Natural killer cell (primary cell): ENCODE results near the gene NCF4. TPM values are rescaled to one million over a fixed set of nuclear protein-coding genes. Genes with fewer than 3 reads are reported as not detected.

Experiments used
- ATAC-seq, 3 donors: fragments of 150-1000 bp in 2 of 3; fragments of 200-7000 bp in 1 of 3; cut with Tn5 transposase; 1 replicate in 1 of 3; 2 replicates in 2 of 3; pipeline ENCODE4 v1.10.0; 2021; ENCODE audit warnings: mild to moderate bottlenecking in 2 of 3, moderate library complexity in 2 of 3
- DNase-seq, 2 donors: peaks; one replicate each; pipeline versions ENCODE4 v3.0.0 to v3.0.0-alpha.2; 2013 to 2021; ENCODE audit warnings: mixed read lengths in 1 of 2
- H3K27ac ChIP-seq: one replicate; pipeline ENCODE4 v1.5.1; 2013; ENCODE audit warnings: mild to moderate bottlenecking, low read length
- H3K27me3 ChIP-seq: one replicate; pipeline ENCODE4 v1.6.1; 2013; ENCODE audit warnings: low read length; ENCODE audit not compliant: control insufficient read depth, insufficient read depth
- H3K36me3 ChIP-seq: one replicate; pipeline ENCODE4 v1.6.1; 2013; ENCODE audit warnings: low read length; ENCODE audit not compliant: control insufficient read depth, insufficient read depth
- H3K4me1 ChIP-seq: one replicate; pipeline ENCODE4 v1.6.1; 2013; ENCODE audit warnings: low read length; ENCODE audit not compliant: control insufficient read depth, insufficient read depth
- H3K4me3 ChIP-seq: one replicate; pipeline ENCODE4 v1.5.1; 2013; ENCODE audit warnings: low read length
- H3K9me3 ChIP-seq: one replicate; pipeline ENCODE4 v1.6.1; 2013; ENCODE audit warnings: low read length; ENCODE audit not compliant: control insufficient read depth, insufficient read depth
- H3K27ac Mint-ChIP-seq, 2 donors: one replicate each; pipeline ENCODE4 v1.8.0; 2022; ENCODE audit warnings: mild to moderate bottlenecking in 2 of 2, mixed read lengths in 2 of 2, moderate library complexity in 1 of 2
- H3K27me3 Mint-ChIP-seq, 2 donors: one replicate each; pipeline ENCODE4 v1.8.0; 2022; ENCODE audit warnings: low read depth in 2 of 2, mixed read lengths in 2 of 2
- H3K36me3 Mint-ChIP-seq: one replicate; pipeline ENCODE4 v1.8.0; 2022; ENCODE audit warnings: mixed read lengths
- H3K4me1 Mint-ChIP-seq, 2 donors: one replicate each; pipeline ENCODE4 v1.8.0; 2022; ENCODE audit warnings: mixed read lengths in 2 of 2
- H3K4me3 Mint-ChIP-seq: one replicate; pipeline ENCODE4 v1.8.0; 2022; ENCODE audit warnings: mild to moderate bottlenecking, moderate library complexity, mixed read lengths
- H3K9me3 Mint-ChIP-seq, 2 donors: one replicate each; pipeline ENCODE4 v1.8.0; 2022; ENCODE audit warnings: mixed read lengths in 2 of 2
- CTCF ChIP-seq: fragments of 200-600 bp; IDR thresholded peaks from one replicate; pipeline ENCODE4 v1.8.0; 2022; ENCODE audit warnings: antibody characterized with exemption
- WGBS: methylation state at CpG from one replicate; pipeline ENCODE4 v1.1.7; 2013; ENCODE audit warnings: missing lambda C conversion rate; ENCODE audit not compliant: insufficient coverage; 5-methylcytosine and 5-hydroxymethylcytosine counted together
- intact Hi-C: fragments of 100-400 bp; cut with micrococcal nuclease; formaldehyde crosslinking; loops from one replicate; pipeline ENCODE4 v1.14.2; 2022
- total RNA-seq, 4 donors: library from RNA; stranded (reverse); fragments of 120-200 nt in 1 of 4; gene quantifications; one replicate each; pipeline versions ENCODE4 v1.2.3 to v1.2.4, GENCODE V29; 2013 to 2022

The NCF4 gene
- total RNA-seq, 3 donors from 2014 or later (not counting 1 experiment from before 2014, with no cell fraction given): 2.6 to 33.2 (median 3.1) TPM

DNA sequence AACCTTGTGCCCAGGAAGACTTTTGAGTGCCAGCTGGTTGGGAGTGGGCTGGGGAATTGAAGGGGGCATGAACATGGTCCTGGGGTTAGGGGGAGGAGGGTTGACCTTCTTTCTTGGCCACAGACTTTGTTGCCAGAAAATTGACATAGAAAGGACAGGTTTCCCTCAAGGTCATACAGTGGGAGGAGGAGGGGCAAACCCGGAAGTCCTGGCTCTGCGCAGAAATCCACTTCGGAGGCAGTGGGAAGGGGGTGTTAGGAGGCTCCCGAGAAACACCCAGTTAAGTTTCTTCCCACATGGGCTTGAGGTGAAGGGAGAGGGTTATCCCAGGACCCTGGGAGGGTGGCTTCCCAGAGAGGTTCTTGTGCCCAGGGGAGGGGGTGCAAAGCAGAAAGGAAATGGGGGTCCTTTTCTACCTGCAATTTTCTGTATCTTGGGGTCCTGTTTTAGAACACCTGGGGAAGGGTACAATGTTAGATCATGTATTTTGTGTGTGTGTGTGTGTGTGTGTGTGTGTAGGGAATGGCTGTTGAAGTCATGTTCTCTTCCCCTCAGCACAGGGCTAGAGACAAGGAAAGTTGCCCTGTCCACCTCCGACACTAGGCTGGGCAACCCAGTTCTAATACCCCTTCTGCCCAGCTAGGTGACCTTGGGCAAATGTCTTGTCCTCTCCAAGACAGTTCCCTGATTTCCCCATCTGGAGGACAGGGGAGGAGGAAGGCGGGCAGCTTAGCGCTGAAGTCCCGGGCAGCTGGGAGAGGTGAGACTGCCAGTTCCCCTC is 45.1 kb upstream of the NCF4 start:
- H3K36me3 ChIP-seq: no peaks in the 10 kb centered on the region
- no peaks in the 10 kb centered on the region for H3K9me3 ChIP-seq
- H3K4me1 ChIP-seq: no peaks in the 10 kb centered on the region
- no peak for TF ChIP-seq CTCF
- Mint-ChIP-seq H3K4me1 (no peaks in the 10 kb centered on the region), H3K9me3 (no peaks in the 10 kb centered on the region), H3K27me3 (peaks cover 62 to 72% of the 10 kb centered on the region in 2 donors), H3K36me3 (no peaks in the 10 kb centered on the region), H3K4me3 (no peak overlapping the region), H3K27ac (no peak overlapping the region)
- no peak overlapping the region for H3K27ac ChIP-seq
- DNase-seq (no peak), ATAC-seq (no peak)
- H3K4me3 ChIP-seq: no peak overlapping the region
- peaks cover 25% of the 10 kb centered on the region for H3K27me3 ChIP-seq
- WGBS: 42% methylated on average over 8 of the region's 8 CpGs
- intact Hi-C loops: no loop called here

DNA sequence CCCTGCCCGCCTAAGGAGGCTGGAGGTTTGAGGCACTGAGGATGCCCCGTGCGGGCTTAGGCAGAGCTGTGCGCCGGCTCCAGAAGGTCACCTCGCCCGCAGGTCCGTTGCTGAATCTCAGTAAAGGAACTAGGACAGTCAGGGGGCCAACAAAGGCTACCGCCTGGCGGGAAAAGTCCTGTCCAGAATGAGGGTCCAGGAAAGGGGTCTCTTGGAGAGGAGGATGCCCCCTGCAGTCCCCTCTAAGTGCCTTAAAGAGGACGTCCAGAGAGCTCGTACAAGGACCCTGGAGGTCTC is 44.5 kb upstream of the NCF4 start:
- WGBS: 5% methylated on average over 12 of the region's 12 CpGs

GRCh38 chr22:36816636-36817524 is 43.9 kb upstream of the NCF4 start, which contains the start of gene PVALB:
PVALB (minus strand) TSS chr22:36817035; CDS start chr22:36817005, 30 bp downstream.
- Histone ChIP-seq H3K4me3 (no peak within 1 kb of the TSS), H3K27me3 (peaks cover 25% of the 10 kb centered on the region), H3K36me3 (no peaks in the 10 kb centered on the region), H3K9me3 (no peaks in the 10 kb centered on the region), H3K27ac (no peak within 1 kb of the TSS), H3K4me1 (no peaks in the 10 kb centered on the region)
- WGBS: 2% methylated on average over 75 of the region's 75 CpGs
- H3K4me1 Mint-ChIP-seq: no peaks in the 10 kb centered on the region
- ATAC-seq: no peak
- intact Hi-C loops: no loop called here
- no peak within 1 kb of the TSS for H3K27ac Mint-ChIP-seq
- DNase-seq: no peak
- H3K4me3 Mint-ChIP-seq: no peak within 1 kb of the TSS
- H3K36me3 Mint-ChIP-seq: no peaks in the 10 kb centered on the region
- TF ChIP-seq CTCF: no peak
- no peaks in the 10 kb centered on the region for H3K9me3 Mint-ChIP-seq
- peaks cover 63 to 72% of the 10 kb centered on the region in 2 donors for H3K27me3 Mint-ChIP-seq

More for the DNA sequence above, 44.5 kb upstream of the NCF4 start:
- Mint-ChIP-seq H3K9me3 (no peaks in the 10 kb centered on the region), H3K4me3 (no peak overlapping the region), H3K4me1 (no peaks in the 10 kb centered on the region), H3K27ac (no peak overlapping the region), H3K27me3 (peaks cover 63 to 75% of the 10 kb centered on the region in 2 donors), H3K36me3 (no peaks in the 10 kb centered on the region)
- H3K4me1 ChIP-seq: no peaks in the 10 kb centered on the region
- DNase-seq: no peak
- no peaks in the 10 kb centered on the region for H3K9me3 ChIP-seq
- TF ChIP-seq CTCF: no peak
- H3K4me3 ChIP-seq: no peak overlapping the region
- no peak overlapping the region for H3K27ac ChIP-seq
- H3K36me3 ChIP-seq: no peaks in the 10 kb centered on the region
- H3K27me3 ChIP-seq: peaks cover 25% of the 10 kb centered on the region
- ATAC-seq: no peak
- intact Hi-C loops: no loop called here
